Neural progenitor cell (in vitro differentiated cells): ENCODE results near the gene CCSER2.
A peak's percentile ranks its signal among the peaks of the same experiment; 100 is the strongest.

ENCODE experiments used
- EZH2 ChIP-seq: fragments of 200-600 bp; sonication (generic); IDR thresholded peaks from 2 replicates; pipeline ENCODE4 v1.6.1; 2017; ENCODE audit warnings: antibody characterized with exemption, mild to moderate bottlenecking, moderate library complexity
- EZH2phosphoT487 ChIP-seq: fragments of 200-600 bp; sonication (generic); IDR thresholded peaks from 2 replicates; pipeline ENCODE4 v1.6.1; 2017; ENCODE audit warnings: antibody characterized with exemption
- TF ChIP-seq, protein P1 (sequence below): fragments of 200-600 bp; sonication (generic); IDR thresholded peaks from 2 replicates; pipeline ENCODE4 v1.5.1; 2017; ENCODE audit warnings: antibody characterized with exemption, mild to moderate bottlenecking

DNA sequence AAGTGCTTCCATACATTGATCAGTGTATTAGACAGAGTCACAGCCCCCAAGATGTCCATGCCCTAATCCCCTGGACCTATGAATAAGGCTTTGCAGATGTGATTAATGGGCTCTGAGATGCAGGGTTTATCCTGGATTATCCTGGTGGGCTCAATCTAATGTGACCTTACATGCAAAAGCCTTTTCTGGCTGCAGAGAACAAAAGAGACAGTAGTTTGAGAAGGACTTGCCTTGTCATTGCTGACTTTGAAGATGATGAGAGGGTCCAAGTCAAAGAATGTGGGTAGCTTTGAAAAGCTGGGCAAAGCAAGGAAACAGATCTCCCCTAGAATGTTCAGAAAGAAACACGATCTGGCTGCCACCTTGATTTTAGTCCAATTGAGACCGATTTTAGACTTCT, 238.7 kb downstream of the CCSER2 start:
- TF ChIP-seq, protein P1, sequence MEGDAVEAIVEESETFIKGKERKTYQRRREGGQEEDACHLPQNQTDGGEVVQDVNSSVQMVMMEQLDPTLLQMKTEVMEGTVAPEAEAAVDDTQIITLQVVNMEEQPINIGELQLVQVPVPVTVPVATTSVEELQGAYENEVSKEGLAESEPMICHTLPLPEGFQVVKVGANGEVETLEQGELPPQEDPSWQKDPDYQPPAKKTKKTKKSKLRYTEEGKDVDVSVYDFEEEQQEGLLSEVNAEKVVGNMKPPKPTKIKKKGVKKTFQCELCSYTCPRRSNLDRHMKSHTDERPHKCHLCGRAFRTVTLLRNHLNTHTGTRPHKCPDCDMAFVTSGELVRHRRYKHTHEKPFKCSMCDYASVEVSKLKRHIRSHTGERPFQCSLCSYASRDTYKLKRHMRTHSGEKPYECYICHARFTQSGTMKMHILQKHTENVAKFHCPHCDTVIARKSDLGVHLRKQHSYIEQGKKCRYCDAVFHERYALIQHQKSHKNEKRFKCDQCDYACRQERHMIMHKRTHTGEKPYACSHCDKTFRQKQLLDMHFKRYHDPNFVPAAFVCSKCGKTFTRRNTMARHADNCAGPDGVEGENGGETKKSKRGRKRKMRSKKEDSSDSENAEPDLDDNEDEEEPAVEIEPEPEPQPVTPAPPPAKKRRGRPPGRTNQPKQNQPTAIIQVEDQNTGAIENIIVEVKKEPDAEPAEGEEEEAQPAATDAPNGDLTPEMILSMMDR, result no peak
- TF ChIP-seq EZH2, result no peak
- TF ChIP-seq EZH2phosphoT487, result peak; percentile 91
